GM12891 (cell line): Measurements from ENCODE around the gene ING2.

Experiments
- PAX5 ChIP-seq: IDR thresholded peaks from 2 replicates; pipeline ENCODE4 v1.6.1; 2011; ENCODE audit warnings: low read length, moderate library complexity, mild to moderate bottlenecking; ENCODE audit not compliant: insufficient read depth, severe bottlenecking
- POLR2A ChIP-seq: IDR thresholded peaks from 2 replicates; pipeline ENCODE4 v1.6.1; 2011; ENCODE audit warnings: low read depth, low read length, control low read depth
- POLR2AphosphoS5 ChIP-seq: IDR thresholded peaks from 2 replicates; pipeline ENCODE4 v1.6.1; 2011; ENCODE audit warnings: low read depth, low read length, control low read depth
- POU2F2 ChIP-seq: IDR thresholded peaks from 2 replicates; pipeline ENCODE4 v1.6.1; 2011; ENCODE audit warnings: low read depth, mild to moderate bottlenecking, control low read depth, low read length, moderate library complexity
- SPI1 ChIP-seq: IDR thresholded peaks from 2 replicates; pipeline ENCODE4 v1.6.1; 2011; ENCODE audit warnings: low read depth, low read length, control low read depth
- TAF1 ChIP-seq: IDR thresholded peaks from 2 replicates; pipeline ENCODE4 v1.6.1; 2011; ENCODE audit warnings: low read depth, low read length, control low read depth

GRCh38 chr4:183478123-183478522 is 26.7 kb upstream of the ING2 start:
- no peak for TF ChIP-seq POLR2A
- no peak for TF ChIP-seq SPI1
- no peak for TF ChIP-seq POU2F2
- no peak for TF ChIP-seq POLR2AphosphoS5
- no peak for TF ChIP-seq TAF1
- TF ChIP-seq PAX5: no peak
